Parathyroid adenoma (tissue), 2 donors: ENCODE results near the gene ALDH3A2.

Experiments used
- H2AFZ ChIP-seq: fragments of 300-600 bp; sonication (generic); one replicate; pipeline ENCODE4 v1.7.0; 2017; ENCODE audit warnings: antibody characterized with exemption, mild to moderate bottlenecking
- H3K27ac ChIP-seq: fragments of 300-600 bp; sonication (generic); one replicate; pipeline ENCODE4 v1.7.0; 2017
- H3K27me3 ChIP-seq: fragments of 300-600 bp; sonication (generic); one replicate; pipeline ENCODE4 v1.7.0; 2017; ENCODE audit warnings: low read length; ENCODE audit not compliant: control insufficient read depth, insufficient read depth
- H3K36me3 ChIP-seq: fragments of 300-600 bp; sonication (generic); one replicate; pipeline ENCODE4 v1.7.0; 2017; ENCODE audit warnings: low read length; ENCODE audit not compliant: control insufficient read depth, insufficient read depth
- H3K4me1 ChIP-seq: fragments of 300-600 bp; sonication (generic); one replicate; pipeline ENCODE4 v1.7.0; 2017; ENCODE audit warnings: control low read depth
- H3K4me2 ChIP-seq: fragments of 300-600 bp; sonication (generic); one replicate; pipeline ENCODE4 v1.7.0; 2017; ENCODE audit warnings: low read length
- H3K4me3 ChIP-seq: fragments of 300-600 bp; sonication (generic); one replicate; pipeline ENCODE4 v1.7.0; 2017; ENCODE audit warnings: low read depth, low read length
- H3K79me2 ChIP-seq: fragments of 300-600 bp; sonication (generic); one replicate; pipeline ENCODE4 v1.7.0; 2017; ENCODE audit warnings: control low read depth
- H3K9ac ChIP-seq: fragments of 300-600 bp; sonication (generic); one replicate; pipeline ENCODE4 v1.7.0; 2017; ENCODE audit warnings: mild to moderate bottlenecking
- H3K9me3 ChIP-seq: fragments of 300-600 bp; sonication (generic); one replicate; pipeline ENCODE4 v1.7.0; 2017; ENCODE audit warnings: low read length; ENCODE audit not compliant: control insufficient read depth
- TF ChIP-seq, protein P1 (sequence below): fragments of 300-600 bp; sonication (generic); IDR thresholded peaks from one replicate; pipeline ENCODE4 v1.7.0; 2017; ENCODE audit warnings: antibody characterized with exemption, mild to moderate bottlenecking
- donor health status: primary hyperparathyroidism.

Gene ALDH3A2

GRCh38 chr17:19714542-19715411 lies 66.2 kb downstream of the ALDH3A2 start:
- no peak overlapping the region for H3K4me2 ChIP-seq
- H3K4me1 ChIP-seq = no peaks in the 10 kb centered on the region
- TF ChIP-seq, protein P1, sequence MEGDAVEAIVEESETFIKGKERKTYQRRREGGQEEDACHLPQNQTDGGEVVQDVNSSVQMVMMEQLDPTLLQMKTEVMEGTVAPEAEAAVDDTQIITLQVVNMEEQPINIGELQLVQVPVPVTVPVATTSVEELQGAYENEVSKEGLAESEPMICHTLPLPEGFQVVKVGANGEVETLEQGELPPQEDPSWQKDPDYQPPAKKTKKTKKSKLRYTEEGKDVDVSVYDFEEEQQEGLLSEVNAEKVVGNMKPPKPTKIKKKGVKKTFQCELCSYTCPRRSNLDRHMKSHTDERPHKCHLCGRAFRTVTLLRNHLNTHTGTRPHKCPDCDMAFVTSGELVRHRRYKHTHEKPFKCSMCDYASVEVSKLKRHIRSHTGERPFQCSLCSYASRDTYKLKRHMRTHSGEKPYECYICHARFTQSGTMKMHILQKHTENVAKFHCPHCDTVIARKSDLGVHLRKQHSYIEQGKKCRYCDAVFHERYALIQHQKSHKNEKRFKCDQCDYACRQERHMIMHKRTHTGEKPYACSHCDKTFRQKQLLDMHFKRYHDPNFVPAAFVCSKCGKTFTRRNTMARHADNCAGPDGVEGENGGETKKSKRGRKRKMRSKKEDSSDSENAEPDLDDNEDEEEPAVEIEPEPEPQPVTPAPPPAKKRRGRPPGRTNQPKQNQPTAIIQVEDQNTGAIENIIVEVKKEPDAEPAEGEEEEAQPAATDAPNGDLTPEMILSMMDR = no peak
- no peak overlapping the region for H3K9ac ChIP-seq
- H3K36me3 ChIP-seq = no peaks in the 10 kb centered on the region
- no peak overlapping the region for H3K4me3 ChIP-seq
- H3K27me3 ChIP-seq = no peaks in the 10 kb centered on the region
- no peaks in the 10 kb centered on the region for H3K79me2 ChIP-seq
- H3K9me3 ChIP-seq = no peaks in the 10 kb centered on the region
- no peak overlapping the region for H2AFZ ChIP-seq
- H3K27ac ChIP-seq = no peak overlapping the region

DNA sequence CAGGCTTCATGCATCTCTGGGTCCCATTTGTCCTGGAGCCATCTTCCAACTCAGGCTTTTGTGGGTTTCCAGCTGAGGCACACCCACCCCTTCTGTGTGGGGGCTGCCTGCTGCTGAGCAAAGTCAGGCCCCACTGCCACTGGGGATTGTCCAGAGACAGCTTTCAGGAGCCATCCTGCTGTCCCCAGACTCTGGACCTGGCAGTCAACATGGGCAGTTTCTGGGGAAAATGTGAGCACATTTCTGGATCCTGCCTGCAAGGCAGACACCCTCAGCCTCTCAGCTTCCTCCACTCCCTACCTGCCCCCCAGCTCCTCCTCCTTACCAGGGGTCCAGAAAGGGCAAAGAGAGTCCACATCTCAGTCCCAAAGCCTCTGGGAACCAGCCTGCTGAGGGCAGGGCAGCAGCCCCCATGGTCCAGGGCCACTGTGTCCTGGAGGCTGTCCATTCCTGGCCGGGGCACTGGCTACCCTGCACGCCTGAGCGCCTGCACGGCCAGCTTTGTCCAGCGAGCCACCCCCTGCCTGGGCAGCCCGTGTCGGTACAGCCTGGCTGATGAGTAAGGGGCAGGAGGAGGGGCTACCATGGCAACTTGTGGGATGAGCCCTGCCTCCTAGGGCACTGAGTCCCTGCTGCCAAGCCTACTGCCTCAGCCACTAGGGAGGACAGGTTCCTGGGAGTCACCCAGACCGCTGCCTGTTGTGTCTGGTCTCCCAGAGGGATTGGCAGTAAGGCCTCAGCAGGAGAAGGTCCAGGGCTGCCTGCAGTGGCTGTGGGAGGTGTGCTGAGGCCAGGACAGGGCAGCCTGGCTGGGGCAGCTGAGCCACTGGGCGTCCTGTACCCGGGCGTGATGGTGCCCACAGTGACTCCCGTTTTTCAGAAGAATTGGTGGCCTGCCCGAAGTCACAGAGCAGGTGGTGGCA lies 67.8 kb downstream of the ALDH3A2 start, which contains the start of gene SLC47A2:
Gene SLC47A2 (minus strand): TSS at position 477 of the 923 bp plus-strand sequence. CDS start 29 bp downstream, at position 448.
- H3K36me3 ChIP-seq = no peaks in the 10 kb centered on the region
- H3K4me2 ChIP-seq = no peak within 1 kb of the TSS
- H3K79me2 ChIP-seq = no peaks in the 10 kb centered on the region
- no peak within 1 kb of the TSS for H3K4me3 ChIP-seq
- H3K27ac ChIP-seq = no peak within 1 kb of the TSS
- no peak within 1 kb of the TSS for H3K9ac ChIP-seq
- H3K27me3 ChIP-seq = no peaks in the 10 kb centered on the region
- peaks cover 9% of the 10 kb centered on the region for H3K4me1 ChIP-seq
- H3K9me3 ChIP-seq = no peaks in the 10 kb centered on the region
- H2AFZ ChIP-seq = no peak within 1 kb of the TSS
- TF ChIP-seq, protein P1 = no peak

GRCh38 chr17:19717031-19717360 lies 68.4 kb downstream of the ALDH3A2 start:
- TF ChIP-seq, protein P1 = no peak
- Histone ChIP-seq H3K9me3 (no peaks in the 10 kb centered on the region), H3K36me3 (no peaks in the 10 kb centered on the region), H3K27me3 (no peaks in the 10 kb centered on the region), H3K79me2 (no peaks in the 10 kb centered on the region), H2AFZ (no peak overlapping the region), H3K27ac (no peak overlapping the region), H3K4me3 (no peak overlapping the region), H3K9ac (no peak overlapping the region), H3K4me1 (peaks cover 9% of the 10 kb centered on the region), H3K4me2 (no peak overlapping the region)

GRCh38 chr17:19717411-19717908 lies 68.9 kb downstream of the ALDH3A2 start:
- peak overlapping the region; percentile 39 for H2AFZ ChIP-seq
- H3K27ac ChIP-seq = no peak overlapping the region
- TF ChIP-seq, protein P1 = no peak
- no peaks in the 10 kb centered on the region for H3K79me2 ChIP-seq
- H3K27me3 ChIP-seq = no peaks in the 10 kb centered on the region
- H3K36me3 ChIP-seq = no peaks in the 10 kb centered on the region
- H3K9ac ChIP-seq = no peak overlapping the region
- no peak overlapping the region for H3K4me3 ChIP-seq
- H3K9me3 ChIP-seq = no peaks in the 10 kb centered on the region
- no peak overlapping the region for H3K4me2 ChIP-seq
- peaks cover 9% of the 10 kb centered on the region for H3K4me1 ChIP-seq
